LNCaP clone FGC (cell line): ENCODE measurements around the gene OLFML2A.

ENCODE experiments used
- DNase-seq: peaks from one replicate; pipeline ENCODE4 v3.0.0-alpha.2; 2011; ENCODE audit warnings: low read depth
- H3K4me3 ChIP-seq: 2 replicates; pipeline ENCODE4 v1.5.1; 2011; ENCODE audit warnings: mild to moderate bottlenecking, low read depth, low read length, control low read depth
- TF ChIP-seq, protein P1 (sequence below): IDR thresholded peaks from 2 replicates; pipeline ENCODE4 v1.5.1; 2012; ENCODE audit warnings: mild to moderate bottlenecking; ENCODE audit not compliant: control insufficient read depth, insufficient read depth; ENCODE audit errors: extremely low read depth

OLFML2A gene

DNA sequence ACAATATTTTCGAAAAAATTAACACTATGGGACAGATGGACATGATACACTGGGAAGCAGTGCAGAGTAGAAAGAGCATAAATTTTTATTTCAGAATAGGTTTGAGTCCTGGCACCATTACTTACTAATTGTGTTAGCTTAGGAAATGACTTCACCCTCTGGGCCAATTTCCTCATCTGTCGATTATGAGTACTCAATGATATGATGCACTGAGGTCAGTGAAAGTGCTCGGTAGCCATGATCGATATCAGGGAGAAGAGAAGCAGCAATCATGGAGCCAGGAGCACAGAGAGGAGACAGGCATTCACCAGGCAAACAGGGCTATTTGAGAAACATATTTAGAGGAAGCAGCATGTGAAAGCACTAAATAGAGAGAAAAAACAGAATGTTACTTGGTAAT, 35.3 kb upstream of the OLFML2A start:
- H3K4me3 ChIP-seq = no peak overlapping the region
- DNase-seq = no peak
- TF ChIP-seq, protein P1, sequence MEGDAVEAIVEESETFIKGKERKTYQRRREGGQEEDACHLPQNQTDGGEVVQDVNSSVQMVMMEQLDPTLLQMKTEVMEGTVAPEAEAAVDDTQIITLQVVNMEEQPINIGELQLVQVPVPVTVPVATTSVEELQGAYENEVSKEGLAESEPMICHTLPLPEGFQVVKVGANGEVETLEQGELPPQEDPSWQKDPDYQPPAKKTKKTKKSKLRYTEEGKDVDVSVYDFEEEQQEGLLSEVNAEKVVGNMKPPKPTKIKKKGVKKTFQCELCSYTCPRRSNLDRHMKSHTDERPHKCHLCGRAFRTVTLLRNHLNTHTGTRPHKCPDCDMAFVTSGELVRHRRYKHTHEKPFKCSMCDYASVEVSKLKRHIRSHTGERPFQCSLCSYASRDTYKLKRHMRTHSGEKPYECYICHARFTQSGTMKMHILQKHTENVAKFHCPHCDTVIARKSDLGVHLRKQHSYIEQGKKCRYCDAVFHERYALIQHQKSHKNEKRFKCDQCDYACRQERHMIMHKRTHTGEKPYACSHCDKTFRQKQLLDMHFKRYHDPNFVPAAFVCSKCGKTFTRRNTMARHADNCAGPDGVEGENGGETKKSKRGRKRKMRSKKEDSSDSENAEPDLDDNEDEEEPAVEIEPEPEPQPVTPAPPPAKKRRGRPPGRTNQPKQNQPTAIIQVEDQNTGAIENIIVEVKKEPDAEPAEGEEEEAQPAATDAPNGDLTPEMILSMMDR = no peak

DNA sequence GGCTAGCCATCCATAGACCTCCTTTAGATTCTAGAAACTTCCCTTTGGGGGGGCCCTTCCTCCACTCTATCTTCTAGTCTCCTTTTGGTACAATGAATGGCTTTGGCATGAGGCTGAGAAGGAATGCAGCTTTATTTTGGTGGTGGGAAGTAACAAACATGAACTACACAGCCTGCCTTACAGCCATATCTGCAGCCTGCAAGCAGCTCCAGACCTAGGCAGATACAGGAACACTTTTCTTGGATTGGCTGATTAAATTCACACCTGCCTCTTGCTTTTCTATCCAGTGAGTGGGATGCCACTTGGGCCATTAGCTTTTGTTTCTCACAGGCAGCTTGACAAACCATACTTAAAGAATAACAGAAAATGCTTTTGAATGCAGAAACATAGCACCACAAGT, 34.0 kb upstream of the OLFML2A start:
- DNase-seq = no peak
- TF ChIP-seq, protein P1 = no peak
- no peak overlapping the region for H3K4me3 ChIP-seq

DNA sequence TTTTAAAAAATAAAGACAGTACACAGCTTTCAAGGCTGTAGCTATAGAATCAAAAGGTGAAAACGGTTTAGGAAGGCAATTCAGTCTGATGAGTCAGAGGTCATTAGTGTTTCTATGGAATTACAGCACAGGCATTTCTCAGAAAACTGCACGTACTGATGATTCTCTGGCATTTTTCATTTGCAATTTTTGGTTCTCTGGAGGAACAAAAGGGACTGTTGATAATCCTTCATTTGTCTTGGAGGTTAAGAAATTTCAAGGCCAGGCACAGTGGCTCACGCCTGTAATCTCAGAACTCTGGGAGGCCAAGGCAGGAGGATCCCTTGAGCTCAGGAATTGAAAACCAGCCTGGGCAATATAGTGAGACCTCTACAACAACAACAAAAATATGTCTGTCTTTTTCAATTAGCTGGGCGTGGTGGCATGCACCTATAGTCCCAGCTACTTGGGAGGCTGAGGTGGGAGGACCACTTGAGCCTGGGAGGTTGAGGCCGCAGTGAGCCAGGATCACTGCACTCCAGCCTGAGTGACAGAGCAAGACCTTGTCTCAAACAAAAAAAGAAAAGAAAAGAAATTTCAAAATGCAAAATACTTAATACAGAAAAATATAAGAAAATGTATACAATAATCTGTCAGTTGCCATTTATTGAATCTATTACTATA, 33.1 kb upstream of the OLFML2A start:
- H3K4me3 ChIP-seq = no peak overlapping the region
- TF ChIP-seq, protein P1 = no peak
- DNase-seq = no peak

DNA sequence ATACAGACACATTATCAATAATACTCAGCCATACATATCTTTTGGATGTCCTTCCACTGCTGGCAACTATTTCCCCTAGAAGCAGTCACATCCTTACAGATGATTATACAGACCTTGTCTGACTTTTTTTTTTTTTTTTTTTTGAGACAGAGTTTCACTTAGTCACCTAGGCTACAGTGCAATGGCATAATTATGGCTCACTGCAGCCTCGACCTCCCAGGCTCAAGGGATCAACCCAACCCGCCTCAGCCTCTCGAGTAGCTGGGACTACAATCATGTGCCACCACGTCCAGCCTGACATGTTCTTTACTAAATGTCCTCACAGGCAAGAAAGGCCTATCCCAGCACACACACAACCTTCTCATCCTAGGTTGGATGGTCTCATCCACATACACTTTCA, 29.9 kb upstream of the OLFML2A start:
- no peak overlapping the region for H3K4me3 ChIP-seq
- DNase-seq = no peak
- TF ChIP-seq, protein P1 = no peak

DNA sequence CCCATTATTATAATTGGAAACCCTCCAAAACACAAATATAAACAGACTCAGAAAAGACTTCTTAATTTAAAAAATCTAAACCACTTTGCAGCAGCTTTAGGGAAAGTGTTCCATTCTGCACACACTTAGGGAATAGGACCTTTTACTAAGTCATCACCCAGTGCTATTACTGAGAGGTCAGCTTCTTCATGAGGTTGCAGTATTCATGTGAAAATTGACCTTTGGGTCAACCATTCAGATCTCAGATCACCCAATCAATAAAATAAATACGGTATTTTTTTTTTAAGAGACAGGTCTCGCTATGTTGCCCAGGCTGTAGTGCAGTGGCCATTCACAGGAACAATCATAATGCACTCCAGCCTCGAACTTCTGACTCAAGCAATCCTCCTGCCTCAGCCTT, 27.6 kb upstream of the OLFML2A start:
- no peak for DNase-seq
- H3K4me3 ChIP-seq = no peak overlapping the region
- TF ChIP-seq, protein P1 = no peak

DNA sequence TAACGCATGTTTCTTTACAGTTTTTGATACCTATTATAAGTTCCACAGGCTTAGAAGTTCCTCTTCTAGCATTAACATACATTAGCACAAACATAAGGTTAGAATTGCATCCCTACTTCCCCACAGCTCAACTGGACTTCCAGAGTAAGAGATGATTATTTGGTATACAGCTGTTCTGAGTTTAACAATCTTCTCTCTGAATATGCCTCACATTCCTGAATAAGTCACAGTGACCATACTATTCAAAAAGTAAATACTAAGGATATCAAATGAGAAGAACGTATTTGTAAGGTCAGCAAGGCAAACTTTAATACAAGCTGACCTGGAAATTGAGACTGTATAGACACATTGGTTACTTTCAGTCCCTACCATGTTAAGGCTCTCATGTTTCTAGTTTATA, 27.2 kb upstream of the OLFML2A start:
- no peak overlapping the region for H3K4me3 ChIP-seq
- DNase-seq = no peak
- TF ChIP-seq, protein P1 = no peak

DNA sequence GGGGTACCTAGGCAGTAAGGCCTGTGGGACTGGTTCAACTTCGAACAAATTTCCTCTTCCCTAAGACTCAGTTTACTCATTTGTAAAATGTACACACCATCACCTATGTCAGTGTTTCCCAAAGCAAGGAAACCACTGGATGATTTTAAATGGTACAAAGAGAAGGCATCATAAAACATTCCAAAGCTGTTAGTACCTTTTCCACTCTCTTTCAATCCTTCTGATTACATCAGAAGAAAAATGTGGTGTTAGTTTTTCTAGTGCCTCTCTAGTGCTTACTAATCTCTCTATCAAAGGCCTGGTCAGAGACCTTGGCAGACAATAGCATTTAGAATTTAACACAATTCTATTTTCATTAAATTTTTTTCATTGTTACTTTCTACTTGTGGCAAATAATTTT, 24.0 kb upstream of the OLFML2A start:
- H3K4me3 ChIP-seq = no peak overlapping the region
- DNase-seq = no peak
- TF ChIP-seq, protein P1 = no peak
